ENCODE data around the gene ATG16L2.

- no peak for TF ChIP-seq CTCF (IDR thresholded peaks at IDR 0.05)
- TF ChIP-seq POLR2AphosphoS5 (IDR thresholded peaks at IDR 0.05) = no peak
- no peak for TF ChIP-seq POLR2A (IDR thresholded peaks at IDR 0.05)
These were observed 9.8 kb downstream of the ATG16L2 start for GRCh38 chr11:72824020-72824419.
